Fibroblast of skin of left quadriceps (primary cell): ENCODE measurements around the gene DSC3.

Experiments
- DNase-seq, 2 experiments: peaks; one replicate each; pipeline ENCODE4 v3.0.0-alpha.2; 2013; ENCODE audit warnings: low read depth in 2 of 2

The DSC3 gene

DNA sequence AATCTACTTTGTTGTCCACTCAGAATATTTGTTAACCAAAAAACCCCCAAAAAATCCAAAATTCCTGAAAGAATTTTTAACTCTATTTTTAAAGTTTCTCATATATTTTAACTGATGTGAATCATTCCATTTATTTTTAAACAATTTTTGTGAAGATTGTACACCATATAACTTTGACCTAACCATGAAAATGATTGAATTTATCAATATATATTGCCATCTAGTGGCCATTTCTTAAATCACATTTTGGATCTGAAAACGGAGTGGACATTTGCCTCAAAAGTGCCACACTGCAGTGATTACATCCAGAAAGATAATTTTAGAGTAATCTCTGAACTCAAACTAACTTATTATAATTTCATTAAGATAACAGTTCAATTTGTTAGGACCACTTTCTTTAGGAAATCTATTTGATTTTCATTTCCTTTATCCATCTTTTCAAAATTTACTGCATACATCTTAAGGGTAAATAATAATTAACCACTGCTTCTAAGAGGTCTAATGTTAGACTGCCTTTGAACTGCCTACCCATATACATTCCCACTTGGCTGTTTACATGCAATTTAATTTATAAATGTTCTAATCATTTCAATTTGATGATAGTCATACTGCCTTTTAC is 71.1 kb downstream of the DSC3 start:
- DNase-seq = no peak

DNA sequence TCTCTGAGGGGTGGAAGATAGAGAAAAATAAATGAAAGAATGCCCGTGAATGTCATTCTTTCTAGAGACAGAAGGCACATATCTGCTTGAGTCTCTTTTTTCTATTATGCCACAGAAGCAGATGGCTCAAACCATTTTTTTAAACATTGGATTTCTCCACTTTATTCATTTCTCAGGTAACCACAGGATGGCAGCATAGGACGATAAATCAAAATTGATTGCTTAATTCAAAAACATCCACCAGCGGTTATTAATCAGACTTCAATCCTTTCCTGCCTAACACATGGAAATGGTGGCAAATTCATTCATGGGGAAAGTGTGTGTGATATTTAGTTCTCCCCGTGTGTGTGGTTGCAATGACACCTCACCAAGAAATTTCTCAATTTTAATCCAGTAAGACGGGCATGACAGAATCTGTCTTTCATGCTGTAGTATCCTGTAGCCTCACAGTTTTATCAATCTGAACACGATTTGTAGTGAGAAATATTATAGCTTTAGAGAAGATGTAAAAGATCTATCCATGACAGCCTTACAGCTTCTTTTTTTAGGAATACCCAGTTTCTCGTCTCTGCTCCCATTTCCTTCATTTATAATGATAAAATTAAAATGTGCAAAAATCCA is 72.2 kb downstream of the DSC3 start:
- DNase-seq = no peak

DNA sequence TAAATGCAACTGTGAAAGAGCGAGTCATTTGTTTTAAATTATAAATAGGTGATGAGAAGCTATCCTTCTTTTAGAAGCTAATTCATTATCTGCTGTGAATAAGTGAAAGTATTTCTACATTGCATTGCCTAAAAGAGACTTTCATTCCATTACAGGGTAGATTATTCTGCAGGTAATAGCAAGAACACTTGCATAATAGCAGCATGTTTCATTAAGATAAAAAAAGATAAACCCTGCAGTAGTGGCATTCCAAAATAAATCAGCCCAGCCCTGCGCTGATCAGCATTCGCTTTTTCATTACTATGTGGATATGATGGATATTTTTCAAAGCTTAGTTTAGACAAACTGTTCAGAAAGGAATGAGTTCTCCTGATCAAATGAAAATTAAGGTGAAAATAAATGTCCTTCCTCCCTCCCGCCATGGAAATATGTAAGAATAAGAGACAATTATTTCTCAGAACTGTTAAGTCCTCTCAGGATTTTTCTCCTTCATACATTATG is 72.8 kb downstream of the DSC3 start:
- no peak for DNase-seq

DNA sequence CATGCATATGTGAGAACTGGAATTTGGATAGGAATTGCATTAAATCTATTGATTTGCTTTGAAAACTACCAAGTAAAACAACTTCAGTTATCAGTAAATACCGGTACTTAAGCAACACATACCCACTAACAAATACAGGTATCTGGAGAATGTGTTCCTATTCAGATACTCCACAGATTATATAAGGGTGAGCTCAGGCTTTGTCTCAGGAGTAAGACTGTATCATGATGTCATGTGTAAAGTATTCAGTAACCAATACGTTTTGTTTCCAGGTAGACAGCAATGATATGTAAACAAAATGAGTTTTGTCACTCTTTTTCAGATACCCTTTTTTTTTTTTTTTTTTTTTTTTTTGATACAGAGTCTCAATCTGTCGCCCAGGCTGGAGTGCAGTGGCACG is 74.8 kb downstream of the DSC3 start:
- no peak for DNase-seq

DNA sequence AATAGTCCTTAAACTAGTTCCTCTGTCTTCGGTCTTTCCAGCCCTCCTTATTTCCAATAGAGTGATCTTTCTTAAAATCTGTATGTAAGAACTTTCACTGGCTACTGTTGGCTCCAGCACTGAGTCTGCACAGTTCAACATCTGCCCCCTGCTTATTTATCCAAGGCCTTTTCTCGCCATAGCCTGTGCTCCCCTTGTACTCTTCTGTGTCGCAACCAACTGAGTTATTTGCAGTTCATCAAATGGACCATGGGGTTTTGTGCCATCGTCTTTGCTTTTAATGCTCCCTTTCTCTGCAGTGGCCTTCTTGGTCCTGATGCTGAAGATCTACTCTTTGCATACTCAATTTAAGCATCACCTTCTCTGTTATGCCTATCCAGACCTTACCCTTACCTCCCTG is 77.3 kb downstream of the DSC3 start:
- DNase-seq = no peak

DNA sequence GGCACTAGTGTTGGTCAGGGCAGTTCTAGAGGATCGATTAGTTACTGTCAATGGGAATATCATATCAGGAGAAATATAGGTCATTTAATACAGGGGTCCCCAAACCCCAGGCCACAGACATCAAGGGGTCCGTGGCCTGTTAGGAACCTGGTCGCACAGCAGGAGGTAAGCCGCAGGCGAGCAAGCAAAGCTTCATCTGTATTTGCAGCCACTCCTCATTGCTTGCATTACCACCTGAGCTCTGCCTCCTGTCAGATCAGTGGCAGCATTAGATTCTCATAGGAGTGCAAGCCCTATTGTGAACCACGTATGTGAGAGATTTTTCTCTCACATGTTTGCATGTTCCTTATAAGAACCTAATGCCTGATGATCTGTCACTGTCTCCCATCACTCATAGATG is 81.9 kb downstream of the DSC3 start:
- no peak for DNase-seq

DNA sequence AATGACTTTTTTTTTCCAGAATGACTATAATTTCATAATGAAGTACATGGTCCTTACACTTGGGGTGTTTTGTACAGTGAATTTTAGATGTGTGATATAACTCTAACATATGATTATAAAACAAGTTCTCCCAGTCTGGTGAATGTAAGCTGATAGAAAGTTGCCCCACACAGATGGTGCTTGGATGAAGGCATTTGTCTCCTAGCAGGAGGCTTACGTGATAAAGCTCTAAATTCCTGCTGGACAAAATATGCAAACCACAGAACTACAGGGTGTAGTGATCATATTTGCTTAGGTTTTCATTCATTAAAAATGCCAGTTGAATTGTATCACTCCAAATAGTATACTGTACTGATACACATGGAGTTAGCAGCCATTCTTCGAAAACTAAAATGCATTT is 85.5 kb downstream of the DSC3 start:
- no peak for DNase-seq

DNA sequence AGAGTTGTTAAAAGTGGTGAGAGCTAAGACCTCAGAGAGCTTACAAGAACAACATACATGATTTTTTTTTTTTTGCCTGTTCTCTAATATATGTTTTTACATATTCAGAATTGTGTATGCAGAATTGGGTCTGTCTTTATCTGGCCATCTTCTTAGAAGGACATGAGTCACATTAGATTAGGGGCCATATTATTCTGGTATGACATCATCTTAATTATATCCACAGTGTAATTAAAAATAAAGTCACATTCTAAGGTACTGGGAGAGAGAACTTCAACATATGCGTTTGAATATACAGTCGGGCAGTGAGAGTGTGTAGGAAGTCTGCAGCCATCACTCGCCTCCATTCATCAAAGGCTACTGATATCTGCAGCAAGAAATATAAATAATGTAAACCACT is 88.3 kb downstream of the DSC3 start:
- no peak for DNase-seq

DNA sequence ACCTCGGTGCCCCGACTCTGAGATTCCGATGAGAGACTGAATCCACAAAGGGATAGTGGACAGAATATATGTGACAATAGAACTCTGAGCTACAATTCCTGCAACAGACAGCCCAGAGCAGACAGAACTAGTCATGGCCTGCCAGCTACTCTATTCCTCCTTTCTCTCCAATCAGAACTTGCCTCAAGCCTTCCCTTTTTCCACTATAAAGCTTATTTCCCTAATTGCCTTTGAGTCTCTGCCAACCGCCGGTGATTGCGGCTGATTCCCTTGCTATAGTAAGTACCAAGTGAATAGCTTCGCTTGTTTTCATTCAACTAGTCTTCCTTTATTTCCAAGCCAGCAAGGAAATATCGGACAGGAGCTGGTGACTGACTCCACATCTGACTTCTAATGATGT is 96.8 kb downstream of the DSC3 start:
- no peak for DNase-seq

DNA sequence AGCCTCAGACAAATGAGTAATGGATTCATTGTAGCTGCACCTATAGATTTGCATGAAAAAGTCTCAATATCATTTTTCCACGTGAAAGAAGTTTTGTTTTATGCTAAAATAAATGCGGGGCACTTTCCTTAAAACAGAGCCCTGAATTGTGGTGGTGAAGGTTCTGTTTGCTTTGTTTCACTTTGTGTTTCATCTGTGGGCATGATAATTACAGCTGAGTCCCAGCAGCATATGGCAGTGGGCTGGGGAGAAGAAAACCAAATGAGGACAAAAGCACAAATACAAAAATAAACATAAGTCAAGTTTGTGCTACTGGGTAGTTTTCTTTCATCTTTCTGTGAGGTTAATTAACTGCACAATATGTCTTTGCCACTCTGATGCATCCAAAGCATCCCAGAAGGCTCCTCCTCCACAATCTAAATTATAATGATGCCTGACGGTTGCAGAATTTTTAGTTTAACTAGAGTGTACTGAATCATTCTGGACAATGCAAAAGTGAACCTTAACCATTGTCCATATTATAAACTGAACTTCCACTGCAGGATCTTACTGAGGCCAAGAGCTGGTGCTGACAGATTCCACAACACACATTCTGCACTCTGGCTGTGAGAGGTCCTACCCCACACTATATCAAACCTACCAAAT is 97.6 kb downstream of the DSC3 start:
- no peak for DNase-seq

DNA sequence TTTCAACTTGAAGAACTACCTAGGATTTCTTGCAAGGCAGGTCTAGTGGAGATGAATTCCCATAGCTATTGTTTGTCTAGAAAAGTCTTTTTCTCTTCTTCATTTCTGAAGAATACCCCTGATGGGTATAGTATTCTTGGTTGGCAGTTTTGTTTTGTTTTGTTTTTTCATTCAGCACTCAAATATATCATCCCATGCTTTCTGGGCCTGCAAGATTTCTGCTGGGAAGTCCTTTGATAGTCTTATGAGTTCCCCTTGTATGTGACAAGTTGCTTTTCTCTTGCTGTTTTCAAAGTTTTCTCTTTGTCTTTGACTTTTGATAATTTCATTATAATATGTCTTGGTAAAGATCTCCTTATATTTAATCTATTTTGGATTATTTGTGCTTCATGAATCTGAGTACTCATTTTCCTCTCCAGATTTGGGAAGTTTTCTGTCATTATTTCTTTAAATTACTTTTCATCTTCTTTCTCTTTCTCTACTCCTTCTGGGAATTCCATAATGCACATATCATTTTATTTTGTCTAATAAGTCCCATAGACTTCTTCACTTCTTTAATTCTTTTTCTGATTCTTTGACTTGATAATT is 101.5 kb downstream of the DSC3 start:
- no peak for DNase-seq
